GM20000 (cell line): ENCODE measurements around the gene CBX8.

Source experiments
- DNase-seq: peaks from one replicate; pipeline ENCODE4 v3.0.0; 2012; ENCODE audit warnings: low spot score
- CTCF ChIP-seq: IDR thresholded peaks from 2 replicates; pipeline ENCODE4 v1.5.1; 2012; ENCODE audit warnings: mild to moderate bottlenecking, control low read depth; ENCODE audit errors: extremely low read depth, missing control alignments

Gene CBX8

DNA sequence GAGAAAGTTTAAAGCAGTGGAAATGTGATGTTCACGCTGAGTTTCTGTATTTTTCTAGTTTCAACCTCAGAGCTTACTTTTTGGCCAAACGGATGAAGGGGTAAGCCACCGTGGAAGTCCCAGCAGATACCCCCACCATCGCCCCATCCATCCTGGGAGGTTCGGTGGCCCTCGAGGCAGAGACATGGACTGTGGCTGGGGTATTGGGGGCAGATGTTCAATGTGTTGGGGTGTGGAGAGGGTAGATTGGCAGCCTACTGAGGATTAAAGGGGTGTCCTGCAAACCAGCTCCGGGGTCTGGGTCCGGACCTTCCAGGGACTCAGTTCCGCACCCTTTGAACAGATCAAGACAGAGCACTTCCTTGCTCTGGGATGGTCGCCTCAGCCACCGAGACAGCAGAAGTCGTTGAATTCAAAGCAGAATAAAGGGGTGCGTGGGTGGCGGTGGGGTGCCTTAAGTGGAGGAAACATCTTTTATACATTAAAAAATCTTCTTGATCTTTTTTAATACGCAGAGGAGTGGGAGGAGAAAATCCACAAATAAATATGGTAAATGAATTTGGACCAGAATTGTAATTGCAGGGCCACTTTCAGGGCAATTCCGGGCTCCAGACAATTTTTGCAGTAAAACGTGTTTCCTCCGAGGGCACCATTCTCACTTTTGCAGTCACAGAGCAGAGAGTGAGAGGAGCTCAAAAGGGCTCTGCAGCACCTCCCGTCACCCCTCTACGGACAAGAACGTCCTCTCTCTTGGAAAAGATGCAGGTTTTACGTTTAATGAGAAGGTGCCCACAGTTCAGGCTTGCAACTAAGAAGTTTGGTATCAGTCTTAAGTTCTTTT, 8.2 kb upstream of the CBX8 start:
- no peak for TF ChIP-seq CTCF
- DNase-seq = no peak

GRCh38 chr17:79803997-79804855, 7.3 kb upstream of the CBX8 start:
- no peak for TF ChIP-seq CTCF
- peak; percentile 83 for DNase-seq

GRCh38 chr17:79803421-79803996, 6.6 kb upstream of the CBX8 start:
- no peak for TF ChIP-seq CTCF

DNA sequence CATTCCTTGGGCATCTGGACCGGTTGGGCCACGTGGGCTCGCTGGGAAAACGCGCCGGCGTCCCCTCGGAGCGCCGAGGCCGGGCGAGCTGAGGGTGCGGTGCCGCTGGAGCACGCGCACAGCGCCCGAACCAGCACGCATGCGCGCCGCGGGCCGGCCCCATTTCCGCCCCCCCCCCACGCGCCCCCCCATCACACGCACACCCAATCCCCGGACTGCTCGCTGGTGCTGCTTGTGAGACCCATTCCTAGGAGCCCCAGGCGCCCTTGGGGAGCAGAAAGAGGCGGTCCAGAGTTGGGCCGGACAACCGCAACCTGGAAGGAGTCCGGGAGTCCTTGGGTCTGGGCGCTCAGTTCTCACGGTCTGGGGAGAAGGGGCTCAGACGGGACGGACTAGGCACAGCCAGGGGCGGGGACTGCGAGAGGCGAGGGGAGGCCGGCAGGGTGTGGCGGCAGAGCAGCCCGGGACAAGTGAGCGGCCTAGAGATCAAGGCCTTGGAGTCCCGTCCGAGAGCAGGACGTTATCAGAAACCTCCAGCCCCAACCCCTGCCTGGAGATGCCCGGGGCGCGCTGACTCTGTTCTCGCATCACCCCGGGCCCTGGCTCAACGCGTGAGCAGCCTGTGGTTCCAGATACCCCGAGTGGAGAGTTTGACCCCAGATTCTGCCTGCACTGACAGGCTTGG, 6.0 kb upstream of the CBX8 start:
- TF ChIP-seq CTCF = no peak
- no peak for DNase-seq

More at GRCh38 chr17:79803421-79803996, 6.6 kb upstream of the CBX8 start:
- no peak for DNase-seq

- TF ChIP-seq CTCF = no peak
- DNase-seq = no peak
Observed at GRCh38 chr17:79802039-79802735, 5.3 kb upstream of the CBX8 start.

DNA sequence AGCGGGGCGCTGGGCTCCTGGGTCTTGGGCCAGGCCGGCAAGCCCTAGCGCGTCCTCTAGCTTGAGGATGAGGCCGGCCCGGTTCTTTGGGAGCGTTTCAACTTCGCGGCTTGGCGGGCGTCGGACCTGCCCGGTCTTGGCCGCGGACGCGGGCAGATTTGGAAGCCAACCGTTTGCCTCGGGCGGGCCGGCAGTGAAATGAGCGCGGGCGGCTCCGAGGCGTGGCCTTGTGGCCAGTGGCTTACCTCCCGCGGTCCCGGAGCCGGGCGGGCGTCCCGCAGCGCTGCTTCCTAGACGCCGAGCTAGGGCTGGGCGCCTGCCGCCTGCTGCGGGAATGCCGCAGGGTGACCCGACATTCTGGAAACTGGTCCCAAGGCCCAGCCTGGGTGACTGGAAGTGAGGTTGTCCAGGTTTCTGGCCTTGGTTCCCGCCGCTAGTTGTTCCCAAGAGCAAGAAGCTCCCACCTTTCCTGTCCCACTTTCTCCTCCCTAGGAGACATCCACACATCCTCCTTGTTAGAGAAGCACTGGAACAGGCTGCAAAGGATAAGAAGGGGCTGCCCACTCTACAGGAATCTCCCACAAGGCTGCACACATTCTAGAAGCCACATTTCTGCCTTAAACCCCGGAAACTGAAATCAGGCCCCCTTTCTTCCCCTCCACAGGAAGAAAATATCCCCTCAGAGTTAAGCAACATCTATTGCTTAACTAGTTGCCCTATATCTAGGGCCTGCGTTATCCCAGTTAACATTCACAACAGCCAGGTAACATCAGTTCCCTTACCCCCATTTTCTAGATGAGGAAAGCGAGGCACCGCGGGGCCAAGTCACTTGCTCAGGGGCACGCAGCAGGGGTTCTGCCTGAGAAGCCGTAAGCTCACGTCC, 4.5 kb upstream of the CBX8 start:
- no peak for DNase-seq

More for the DNA sequence above, 4.5 kb upstream of the CBX8 start:
- TF ChIP-seq CTCF = no peak
